KMS-11 (cell line): Measurements from ENCODE around the gene RSAD2.
"Not testable (repeated sequence)": the region's sequence is repeated elsewhere in the genome, so short reads cannot be mapped to it uniquely, and the experiment has no call there.

Experiments used
- H2AFZ ChIP-seq: fragments of 200-600 bp; sonication (generic); 2 replicates; pipeline ENCODE4 v1.6.1; 2016; ENCODE audit warnings: antibody characterized with exemption, mixed run types, low read depth
- H3K27ac ChIP-seq: fragments of 200-600 bp; sonication (generic); 2 replicates; pipeline ENCODE4 v1.6.1; 2016; ENCODE audit warnings: mild to moderate bottlenecking, mixed run types
- H3K27me3 ChIP-seq: fragments of 200-600 bp; sonication (generic); 2 replicates; pipeline ENCODE4 v1.6.1; 2017; ENCODE audit warnings: mild to moderate bottlenecking, low read depth, mixed run types, moderate library complexity; ENCODE audit not compliant: insufficient read depth
- H3K36me3 ChIP-seq: fragments of 200-600 bp; sonication (generic); 2 replicates; pipeline ENCODE4 v1.6.1; 2017; ENCODE audit warnings: mild to moderate bottlenecking, mixed run types; ENCODE audit not compliant: insufficient read depth
- H3K4me1 ChIP-seq: fragments of 200-600 bp; sonication (generic); 2 replicates; pipeline ENCODE4 v1.6.1; 2016; ENCODE audit warnings: mild to moderate bottlenecking, low read depth, mixed run types; ENCODE audit not compliant: poor library complexity, severe bottlenecking
- H3K4me2 ChIP-seq: fragments of 200-600 bp; sonication (generic); 2 replicates; pipeline ENCODE4 v1.7.0; 2016; ENCODE audit warnings: mild to moderate bottlenecking, mixed run types
- H3K4me3 ChIP-seq: fragments of 200-600 bp; sonication (generic); IDR thresholded peaks from 2 replicates; pipeline ENCODE4 v1.6.1; 2017; ENCODE audit warnings: low read depth, low read length, mixed read lengths; ENCODE audit not compliant: insufficient read depth
- H3K79me2 ChIP-seq: fragments of 200-600 bp; sonication (generic); 2 replicates; pipeline ENCODE4 v1.6.1; 2016; ENCODE audit warnings: low read depth, mixed run types; ENCODE audit not compliant: insufficient read depth
- H3K9ac ChIP-seq: fragments of 200-600 bp; sonication (generic); 2 replicates; pipeline ENCODE4 v1.6.1; 2016; ENCODE audit warnings: mild to moderate bottlenecking, mixed run types
- H4K20me1 ChIP-seq: fragments of 200-600 bp; sonication (generic); 2 replicates; pipeline ENCODE4 v1.6.1; 2016; ENCODE audit warnings: mild to moderate bottlenecking, mixed run types; ENCODE audit not compliant: insufficient read depth
- TF ChIP-seq, protein P1 (sequence below): fragments of 200-600 bp; sonication (generic); conservative IDR thresholded peaks from 2 replicates; pipeline ENCODE4 v1.6.1; 2017; ENCODE audit warnings: low read depth, mild to moderate bottlenecking, antibody characterized with exemption, low read length, moderate library complexity, mixed read lengths

RSAD2 gene

DNA sequence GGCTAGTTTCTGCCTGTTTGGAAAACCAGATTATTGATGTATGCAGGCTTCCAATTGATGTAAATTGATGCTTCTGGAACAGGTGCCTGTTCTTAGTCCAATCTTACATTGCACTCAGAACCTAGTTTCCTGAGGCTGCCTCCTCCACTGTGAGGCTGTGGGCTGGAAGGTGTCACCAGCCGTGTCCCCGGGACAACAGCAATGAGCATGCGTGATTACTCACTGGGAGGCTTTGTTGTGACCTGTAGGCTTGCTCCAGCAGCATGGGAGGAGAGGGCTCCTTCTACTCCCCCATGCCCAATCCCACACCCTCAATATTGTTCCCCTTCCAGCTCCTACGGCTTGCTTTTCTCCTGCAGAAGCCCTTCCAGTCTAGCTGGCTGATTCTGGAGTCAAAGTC is 11.1 kb downstream of the RSAD2 start:
- Histone ChIP-seq H3K4me3 (no peak overlapping the region), H4K20me1 (no peaks in the 10 kb centered on the region), H3K4me1 (no peaks in the 10 kb centered on the region), H3K4me2 (no peak overlapping the region), H3K27me3 (no peaks in the 10 kb centered on the region), H3K36me3 (no peaks in the 10 kb centered on the region), H3K79me2 (no peaks in the 10 kb centered on the region), H3K9ac (no peak overlapping the region), H2AFZ (no peak overlapping the region), H3K27ac (no peak overlapping the region)
- TF ChIP-seq, protein P1, sequence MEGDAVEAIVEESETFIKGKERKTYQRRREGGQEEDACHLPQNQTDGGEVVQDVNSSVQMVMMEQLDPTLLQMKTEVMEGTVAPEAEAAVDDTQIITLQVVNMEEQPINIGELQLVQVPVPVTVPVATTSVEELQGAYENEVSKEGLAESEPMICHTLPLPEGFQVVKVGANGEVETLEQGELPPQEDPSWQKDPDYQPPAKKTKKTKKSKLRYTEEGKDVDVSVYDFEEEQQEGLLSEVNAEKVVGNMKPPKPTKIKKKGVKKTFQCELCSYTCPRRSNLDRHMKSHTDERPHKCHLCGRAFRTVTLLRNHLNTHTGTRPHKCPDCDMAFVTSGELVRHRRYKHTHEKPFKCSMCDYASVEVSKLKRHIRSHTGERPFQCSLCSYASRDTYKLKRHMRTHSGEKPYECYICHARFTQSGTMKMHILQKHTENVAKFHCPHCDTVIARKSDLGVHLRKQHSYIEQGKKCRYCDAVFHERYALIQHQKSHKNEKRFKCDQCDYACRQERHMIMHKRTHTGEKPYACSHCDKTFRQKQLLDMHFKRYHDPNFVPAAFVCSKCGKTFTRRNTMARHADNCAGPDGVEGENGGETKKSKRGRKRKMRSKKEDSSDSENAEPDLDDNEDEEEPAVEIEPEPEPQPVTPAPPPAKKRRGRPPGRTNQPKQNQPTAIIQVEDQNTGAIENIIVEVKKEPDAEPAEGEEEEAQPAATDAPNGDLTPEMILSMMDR = no peak

DNA sequence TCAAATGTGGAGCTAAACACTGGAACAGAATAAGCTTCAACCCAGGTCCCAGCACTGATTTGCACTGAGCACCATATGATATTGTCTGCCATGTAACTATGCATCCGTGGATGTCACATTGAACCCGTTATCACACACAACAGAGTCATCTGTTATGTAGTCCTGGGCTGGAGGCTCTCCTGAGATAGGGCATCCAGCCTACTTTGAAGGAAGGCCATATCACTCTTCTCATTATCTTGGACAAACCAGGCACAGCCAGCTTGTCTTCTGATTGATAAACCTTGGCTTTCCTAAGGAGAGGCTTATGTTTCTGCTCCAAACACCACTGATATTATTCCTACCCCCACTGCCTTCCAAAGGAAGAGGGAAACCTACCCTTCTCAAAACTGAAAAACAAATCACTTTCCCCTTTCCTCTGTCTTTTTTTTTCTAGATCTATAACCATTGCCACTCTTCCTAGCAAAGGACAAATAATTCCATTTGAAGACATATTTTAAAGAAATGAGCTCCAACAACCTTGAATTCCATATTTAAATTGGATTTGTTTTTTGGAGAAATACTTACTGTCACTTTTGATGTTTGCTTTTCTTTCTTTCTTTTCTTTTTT is 16.4 kb downstream of the RSAD2 start:
- no peak overlapping the region for H3K27ac ChIP-seq

DNA sequence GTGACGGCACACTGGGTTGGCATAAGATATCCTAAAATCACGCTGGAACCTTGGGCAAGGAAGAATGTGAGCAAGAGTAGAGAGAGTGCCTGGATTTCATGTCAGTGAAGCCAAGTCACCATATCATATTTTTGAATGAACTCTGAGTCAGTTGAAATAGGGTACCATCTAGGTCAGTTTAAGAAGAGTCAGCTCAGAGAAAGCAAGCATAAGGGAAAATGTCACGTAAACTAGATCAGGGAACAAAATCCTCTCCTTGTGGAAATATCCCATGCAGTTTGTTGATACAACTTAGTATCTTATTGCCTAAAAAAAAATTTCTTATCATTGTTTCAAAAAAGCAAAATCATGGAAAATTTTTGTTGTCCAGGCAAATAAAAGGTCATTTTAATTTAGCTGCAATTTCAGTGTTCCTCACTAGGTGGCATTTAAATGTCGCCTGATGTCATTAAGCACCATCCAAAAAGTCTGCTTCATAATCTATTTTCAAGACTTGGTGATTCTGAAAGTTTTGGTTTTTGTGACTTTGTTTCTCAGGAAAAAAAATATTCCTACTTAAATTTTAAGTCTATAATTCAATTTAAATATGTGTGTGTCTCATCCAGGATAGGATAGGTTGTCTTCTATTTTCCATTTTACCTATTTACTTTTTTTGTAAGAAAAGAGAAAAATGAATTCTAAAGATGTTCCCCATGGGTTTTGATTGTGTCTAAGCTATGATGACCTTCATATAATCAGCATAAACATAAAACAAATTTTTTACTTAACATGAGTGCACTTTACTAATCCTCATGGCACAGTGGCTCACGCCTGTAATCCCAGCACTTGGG is 19.6 kb downstream of the RSAD2 start:
- TF ChIP-seq, protein P1 = peak; percentile 60; the same call in 1 of the 2 replicates
- Histone ChIP-seq H3K4me2 (no peak overlapping the region), H3K4me1 (no peaks in the 10 kb centered on the region), H4K20me1 (no peaks in the 10 kb centered on the region), H3K9ac (no peak overlapping the region), H3K27me3 (no peaks in the 10 kb centered on the region), H3K4me3 (no peak overlapping the region), H3K79me2 (no peaks in the 10 kb centered on the region), H3K27ac (no peak overlapping the region), H2AFZ (no peak overlapping the region), H3K36me3 (no peaks in the 10 kb centered on the region)

More for the DNA sequence above, 16.4 kb downstream of the RSAD2 start:
- no peaks in the 10 kb centered on the region for H3K4me1 ChIP-seq
- H2AFZ ChIP-seq = no peak overlapping the region
- no peaks in the 10 kb centered on the region for H3K27me3 ChIP-seq
- no peak overlapping the region for H3K4me2 ChIP-seq
- H3K4me3 ChIP-seq = no peak overlapping the region
- no peaks in the 10 kb centered on the region for H3K36me3 ChIP-seq
- H3K79me2 ChIP-seq = no peaks in the 10 kb centered on the region
- H3K9ac ChIP-seq = no peak overlapping the region
- no peaks in the 10 kb centered on the region for H4K20me1 ChIP-seq
- TF ChIP-seq, protein P1 = no peak

DNA sequence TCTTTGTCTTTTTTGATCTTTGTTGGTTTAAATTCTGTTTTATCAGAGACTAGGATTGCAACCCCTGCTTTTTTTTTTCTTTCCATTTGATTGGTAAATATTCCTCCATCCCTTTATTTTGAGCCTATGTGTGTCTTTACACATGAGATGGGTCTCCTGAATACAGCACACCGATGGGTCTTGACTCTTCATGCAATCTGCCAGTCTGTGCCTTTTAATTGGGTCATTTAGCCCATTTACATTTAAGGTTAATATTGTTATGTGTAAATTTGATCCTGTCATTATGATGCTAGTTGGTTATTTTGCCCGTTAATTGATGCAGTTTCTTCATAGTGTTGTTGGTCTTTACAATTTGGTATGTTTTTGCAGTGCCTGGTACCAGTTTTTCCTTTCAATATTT is 25.0 kb downstream of the RSAD2 start:
- H4K20me1 ChIP-seq, H3K4me1 ChIP-seq, H3K79me2 ChIP-seq, H3K9ac ChIP-seq, H3K27ac ChIP-seq, H3K27me3 ChIP-seq, H2AFZ ChIP-seq, H3K4me3 ChIP-seq, H3K4me2 ChIP-seq, H3K36me3 ChIP-seq: not testable (repeated sequence)

DNA sequence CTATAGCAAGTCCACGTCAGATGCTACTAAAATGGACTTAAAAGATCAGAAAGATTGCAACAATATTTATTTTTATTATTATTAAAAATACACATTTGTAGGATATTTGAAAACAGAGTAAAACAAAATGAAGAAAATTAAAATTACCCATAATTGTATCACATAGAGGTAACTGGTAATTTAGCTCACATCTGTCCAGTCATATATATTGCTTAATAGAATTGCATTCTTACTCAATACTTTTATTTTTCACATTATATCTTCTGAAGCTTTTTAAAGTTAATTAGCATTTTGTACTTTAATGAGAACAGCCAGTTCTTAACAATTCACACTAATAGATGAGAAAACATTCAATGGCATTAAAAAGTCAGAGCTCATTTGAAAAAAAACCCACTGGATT is 28.1 kb downstream of the RSAD2 start:
- H3K4me1 ChIP-seq = peaks cover 23% of the 10 kb centered on the region
- H3K9ac ChIP-seq = no peak overlapping the region
- H2AFZ ChIP-seq = no peak overlapping the region
- H3K4me3 ChIP-seq = no peak overlapping the region
- no peaks in the 10 kb centered on the region for H4K20me1 ChIP-seq
- no peaks in the 10 kb centered on the region for H3K27me3 ChIP-seq
- H3K36me3 ChIP-seq = no peaks in the 10 kb centered on the region
- TF ChIP-seq, protein P1 = no peak
- no peak overlapping the region for H3K27ac ChIP-seq
- H3K4me2 ChIP-seq = no peak overlapping the region
- no peaks in the 10 kb centered on the region for H3K79me2 ChIP-seq
